Measurements from ENCODE around the gene ITGA2.

DNA sequence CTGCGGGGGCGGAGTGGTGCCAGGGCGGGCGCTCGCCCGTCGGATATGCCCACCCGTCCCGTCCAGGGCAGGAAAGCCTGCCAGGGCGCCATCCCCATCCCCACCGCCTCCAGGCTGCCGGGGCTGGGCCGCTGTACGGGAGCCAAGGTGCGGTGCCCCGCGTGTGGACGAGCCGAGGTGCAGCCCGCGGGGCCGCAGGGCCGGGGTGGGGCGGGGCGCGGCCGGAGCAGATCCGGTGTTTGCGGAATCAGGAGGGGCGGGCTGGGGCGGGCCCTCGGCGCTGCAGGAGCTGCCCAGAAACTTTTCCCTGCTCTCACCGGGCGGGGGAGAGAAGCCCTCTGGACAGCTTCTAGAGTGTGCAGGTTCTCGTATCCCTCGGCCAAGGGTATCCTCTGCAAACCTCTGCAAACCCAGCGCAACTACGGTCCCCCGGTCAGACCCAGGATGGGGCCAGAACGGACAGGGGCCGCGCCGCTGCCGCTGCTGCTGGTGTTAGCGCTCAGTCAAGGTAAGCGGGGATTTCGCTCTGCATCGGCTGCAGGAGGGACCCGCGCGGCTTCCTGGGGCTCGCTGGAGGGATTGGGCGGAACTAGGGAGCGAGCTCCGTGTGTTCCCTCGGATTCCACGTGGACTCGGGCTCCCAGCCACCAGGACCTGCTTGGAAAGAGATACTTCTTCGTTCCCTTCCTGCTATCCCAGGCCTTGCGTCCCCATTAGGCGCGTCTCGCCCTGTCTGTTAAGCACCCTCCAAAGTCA, at the start of gene ITGA2:
- TF ChIP-seq EZH2 (IDR thresholded peaks at IDR 0.05; ENCODE audit: low read depth, low read length, severe bottlenecking) (peak; percentile 35), POLR2A (IDR thresholded peaks at IDR 0.05; ENCODE audit: control extremely low read depth in 1 of 2, low read depth in 2 of 2, low read length in 2 of 2) (peak in 1 of 2 experiments; percentile 33; a peak in 1 of 3 replicates), YY1 (IDR thresholded peaks at IDR 0.05; ENCODE audit: low read depth, low read length) (no peak), JUN (IDR thresholded peaks at IDR 0.05; ENCODE audit: low read depth, low read length) (no peak), EP300 (IDR thresholded peaks at IDR 0.05; ENCODE audit: borderline replicate concordance in 1 of 2, low read depth in 2 of 2, low read length in 2 of 2) (no peak), TBP (IDR thresholded peaks at IDR 0.05; ENCODE audit: low read depth, low read length) (no peak)
- TF ChIP-seq, protein P1, sequence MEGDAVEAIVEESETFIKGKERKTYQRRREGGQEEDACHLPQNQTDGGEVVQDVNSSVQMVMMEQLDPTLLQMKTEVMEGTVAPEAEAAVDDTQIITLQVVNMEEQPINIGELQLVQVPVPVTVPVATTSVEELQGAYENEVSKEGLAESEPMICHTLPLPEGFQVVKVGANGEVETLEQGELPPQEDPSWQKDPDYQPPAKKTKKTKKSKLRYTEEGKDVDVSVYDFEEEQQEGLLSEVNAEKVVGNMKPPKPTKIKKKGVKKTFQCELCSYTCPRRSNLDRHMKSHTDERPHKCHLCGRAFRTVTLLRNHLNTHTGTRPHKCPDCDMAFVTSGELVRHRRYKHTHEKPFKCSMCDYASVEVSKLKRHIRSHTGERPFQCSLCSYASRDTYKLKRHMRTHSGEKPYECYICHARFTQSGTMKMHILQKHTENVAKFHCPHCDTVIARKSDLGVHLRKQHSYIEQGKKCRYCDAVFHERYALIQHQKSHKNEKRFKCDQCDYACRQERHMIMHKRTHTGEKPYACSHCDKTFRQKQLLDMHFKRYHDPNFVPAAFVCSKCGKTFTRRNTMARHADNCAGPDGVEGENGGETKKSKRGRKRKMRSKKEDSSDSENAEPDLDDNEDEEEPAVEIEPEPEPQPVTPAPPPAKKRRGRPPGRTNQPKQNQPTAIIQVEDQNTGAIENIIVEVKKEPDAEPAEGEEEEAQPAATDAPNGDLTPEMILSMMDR (IDR thresholded peaks at IDR 0.05; ENCODE audit: control extremely low read depth in 1 of 3, insufficient read depth in 1 of 3, low read depth in 1 of 3, low read length in 3 of 3) = no peak

Measured in H1 (cell line).